Measurements from ENCODE around the gene COLEC11. TPM values are rescaled to one million over a fixed set of nuclear protein-coding genes. Genes with fewer than 3 reads are reported as not detected.

Gene COLEC11
- total RNA-seq, 1 experiment from 2014 or later = 1.3 TPM

DNA sequence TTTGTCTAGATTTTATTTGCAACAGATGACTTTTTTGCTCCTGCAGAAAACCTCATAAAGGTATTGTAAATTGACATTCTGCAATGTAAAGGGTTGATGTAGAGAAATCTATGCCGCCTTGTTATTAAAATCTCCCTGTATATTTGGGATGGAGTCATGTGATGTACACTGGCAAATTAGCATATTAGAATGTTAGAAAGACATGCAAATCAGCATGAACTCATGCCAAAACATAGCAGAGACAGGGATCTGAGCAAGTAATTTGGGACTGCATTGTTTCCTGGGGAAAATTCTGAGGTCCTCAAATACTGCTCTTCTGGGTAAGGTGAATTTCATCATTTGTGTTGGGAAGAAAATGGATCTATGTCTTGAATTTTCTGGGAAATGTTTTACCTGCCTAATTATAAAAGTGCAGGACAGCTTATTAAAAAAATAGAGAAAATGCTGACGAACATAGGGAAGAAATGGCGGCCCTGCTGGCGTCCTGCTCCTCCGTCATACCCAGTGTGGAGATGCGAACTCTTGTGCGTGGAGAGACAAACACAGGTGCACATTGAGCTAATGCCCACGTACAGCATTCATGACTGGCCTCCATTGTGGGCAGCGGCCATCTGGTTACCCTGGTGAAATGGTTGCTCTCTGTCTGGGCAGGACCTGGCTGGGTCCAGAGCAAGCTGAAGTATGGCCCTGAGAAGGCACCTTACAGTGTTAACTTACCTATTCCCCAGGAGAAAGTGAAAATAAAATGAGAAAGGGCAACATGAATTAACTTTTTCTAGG lies 79.3 kb downstream of the COLEC11 start (continued):
- TF ChIP-seq, protein P1, sequence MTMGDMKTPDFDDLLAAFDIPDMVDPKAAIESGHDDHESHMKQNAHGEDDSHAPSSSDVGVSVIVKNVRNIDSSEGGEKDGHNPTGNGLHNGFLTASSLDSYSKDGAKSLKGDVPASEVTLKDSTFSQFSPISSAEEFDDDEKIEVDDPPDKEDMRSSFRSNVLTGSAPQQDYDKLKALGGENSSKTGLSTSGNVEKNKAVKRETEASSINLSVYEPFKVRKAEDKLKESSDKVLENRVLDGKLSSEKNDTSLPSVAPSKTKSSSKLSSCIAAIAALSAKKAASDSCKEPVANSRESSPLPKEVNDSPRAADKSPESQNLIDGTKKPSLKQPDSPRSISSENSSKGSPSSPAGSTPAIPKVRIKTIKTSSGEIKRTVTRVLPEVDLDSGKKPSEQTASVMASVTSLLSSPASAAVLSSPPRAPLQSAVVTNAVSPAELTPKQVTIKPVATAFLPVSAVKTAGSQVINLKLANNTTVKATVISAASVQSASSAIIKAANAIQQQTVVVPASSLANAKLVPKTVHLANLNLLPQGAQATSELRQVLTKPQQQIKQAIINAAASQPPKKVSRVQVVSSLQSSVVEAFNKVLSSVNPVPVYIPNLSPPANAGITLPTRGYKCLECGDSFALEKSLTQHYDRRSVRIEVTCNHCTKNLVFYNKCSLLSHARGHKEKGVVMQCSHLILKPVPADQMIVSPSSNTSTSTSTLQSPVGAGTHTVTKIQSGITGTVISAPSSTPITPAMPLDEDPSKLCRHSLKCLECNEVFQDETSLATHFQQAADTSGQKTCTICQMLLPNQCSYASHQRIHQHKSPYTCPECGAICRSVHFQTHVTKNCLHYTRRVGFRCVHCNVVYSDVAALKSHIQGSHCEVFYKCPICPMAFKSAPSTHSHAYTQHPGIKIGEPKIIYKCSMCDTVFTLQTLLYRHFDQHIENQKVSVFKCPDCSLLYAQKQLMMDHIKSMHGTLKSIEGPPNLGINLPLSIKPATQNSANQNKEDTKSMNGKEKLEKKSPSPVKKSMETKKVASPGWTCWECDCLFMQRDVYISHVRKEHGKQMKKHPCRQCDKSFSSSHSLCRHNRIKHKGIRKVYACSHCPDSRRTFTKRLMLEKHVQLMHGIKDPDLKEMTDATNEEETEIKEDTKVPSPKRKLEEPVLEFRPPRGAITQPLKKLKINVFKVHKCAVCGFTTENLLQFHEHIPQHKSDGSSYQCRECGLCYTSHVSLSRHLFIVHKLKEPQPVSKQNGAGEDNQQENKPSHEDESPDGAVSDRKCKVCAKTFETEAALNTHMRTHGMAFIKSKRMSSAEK (CRISPR knock-in tag; IDR thresholded peaks at IDR 0.05; ENCODE audit: borderline replicate concordance) = no peak
- TF ChIP-seq SOX15 (CRISPR knock-in tag; IDR thresholded peaks at IDR 0.05) (no peak), KAT7 (CRISPR knock-in tag; IDR thresholded peaks at IDR 0.05; ENCODE audit: borderline replicate concordance) (no peak), TP53 (CRISPR knock-in tag; IDR thresholded peaks at IDR 0.05) (no peak)
- TF ChIP-seq, protein P2, sequence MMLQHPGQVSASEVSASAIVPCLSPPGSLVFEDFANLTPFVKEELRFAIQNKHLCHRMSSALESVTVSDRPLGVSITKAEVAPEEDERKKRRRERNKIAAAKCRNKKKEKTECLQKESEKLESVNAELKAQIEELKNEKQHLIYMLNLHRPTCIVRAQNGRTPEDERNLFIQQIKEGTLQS (CRISPR knock-in tag; conservative IDR thresholded peaks at IDR 0.05) = no peak
- TF ChIP-seq, protein P3, sequence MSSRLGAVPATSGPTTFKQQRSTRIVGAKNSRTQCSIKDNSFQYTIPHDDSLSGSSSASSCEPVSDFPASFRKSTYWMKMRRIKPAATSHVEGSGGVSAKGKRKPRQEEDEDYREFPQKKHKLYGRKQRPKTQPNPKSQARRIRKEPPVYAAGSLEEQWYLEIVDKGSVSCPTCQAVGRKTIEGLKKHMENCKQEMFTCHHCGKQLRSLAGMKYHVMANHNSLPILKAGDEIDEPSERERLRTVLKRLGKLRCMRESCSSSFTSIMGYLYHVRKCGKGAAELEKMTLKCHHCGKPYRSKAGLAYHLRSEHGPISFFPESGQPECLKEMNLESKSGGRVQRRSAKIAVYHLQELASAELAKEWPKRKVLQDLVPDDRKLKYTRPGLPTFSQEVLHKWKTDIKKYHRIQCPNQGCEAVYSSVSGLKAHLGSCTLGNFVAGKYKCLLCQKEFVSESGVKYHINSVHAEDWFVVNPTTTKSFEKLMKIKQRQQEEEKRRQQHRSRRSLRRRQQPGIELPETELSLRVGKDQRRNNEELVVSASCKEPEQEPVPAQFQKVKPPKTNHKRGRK (CRISPR knock-in tag; IDR thresholded peaks at IDR 0.05; ENCODE audit: borderline replicate concordance) = no peak

DNA sequence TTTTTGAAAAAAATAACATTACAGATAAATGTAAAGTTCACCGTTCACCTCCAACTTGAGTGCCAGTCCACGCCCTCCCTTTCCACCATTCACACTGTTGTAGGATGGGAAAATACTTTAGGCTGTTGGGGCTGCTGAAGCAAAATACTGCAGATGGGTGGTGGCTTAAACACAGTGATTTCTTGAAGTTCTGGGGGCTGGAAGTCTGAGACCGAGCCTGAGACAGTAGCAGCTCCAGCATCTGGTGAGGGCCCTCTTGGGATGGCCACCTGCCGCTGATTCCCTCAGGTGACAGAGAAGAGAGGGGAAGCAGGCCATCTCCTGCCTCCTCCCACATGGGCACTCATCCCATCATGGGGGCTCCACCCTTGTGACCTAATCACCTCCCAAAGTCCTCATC lies 80.8 kb downstream of the COLEC11 start:
- no peak overlapping the region for H3K4me3 Mint-ChIP-seq
- CTCF ChIA-PET = no interaction called here
- DNase-seq (ENCODE audit: low spot score) (no peak), ATAC-seq (no peak)
- no peak overlapping the region for H3K27ac Mint-ChIP-seq
- H3K9me3 Mint-ChIP-seq = peaks cover 73% of the 10 kb centered on the region
- no peaks in the 10 kb centered on the region for H3K4me1 Mint-ChIP-seq
- peaks cover 38% of the 10 kb centered on the region for H3K36me3 Mint-ChIP-seq
- POLR2A ChIA-PET = no interaction called here
- TF ChIP-seq KAT7 (CRISPR knock-in tag; IDR thresholded peaks at IDR 0.05; ENCODE audit: borderline replicate concordance) (no peak), ESRRA (CRISPR knock-in tag; IDR thresholded peaks at IDR 0.05; ENCODE audit: borderline replicate concordance) (no peak), CREM (CRISPR knock-in tag; IDR thresholded peaks at IDR 0.05) (no peak), ZNF396 (CRISPR knock-in tag; IDR thresholded peaks at IDR 0.05; ENCODE audit: borderline replicate concordance) (no peak)
- TF ChIP-seq, protein P4, sequence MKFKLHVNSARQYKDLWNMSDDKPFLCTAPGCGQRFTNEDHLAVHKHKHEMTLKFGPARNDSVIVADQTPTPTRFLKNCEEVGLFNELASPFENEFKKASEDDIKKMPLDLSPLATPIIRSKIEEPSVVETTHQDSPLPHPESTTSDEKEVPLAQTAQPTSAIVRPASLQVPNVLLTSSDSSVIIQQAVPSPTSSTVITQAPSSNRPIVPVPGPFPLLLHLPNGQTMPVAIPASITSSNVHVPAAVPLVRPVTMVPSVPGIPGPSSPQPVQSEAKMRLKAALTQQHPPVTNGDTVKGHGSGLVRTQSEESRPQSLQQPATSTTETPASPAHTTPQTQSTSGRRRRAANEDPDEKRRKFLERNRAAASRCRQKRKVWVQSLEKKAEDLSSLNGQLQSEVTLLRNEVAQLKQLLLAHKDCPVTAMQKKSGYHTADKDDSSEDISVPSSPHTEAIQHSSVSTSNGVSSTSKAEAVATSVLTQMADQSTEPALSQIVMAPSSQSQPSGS (CRISPR knock-in tag; IDR thresholded peaks at IDR 0.05; ENCODE audit: borderline replicate concordance, low read depth) = no peak
- TF ChIP-seq, protein P5, sequence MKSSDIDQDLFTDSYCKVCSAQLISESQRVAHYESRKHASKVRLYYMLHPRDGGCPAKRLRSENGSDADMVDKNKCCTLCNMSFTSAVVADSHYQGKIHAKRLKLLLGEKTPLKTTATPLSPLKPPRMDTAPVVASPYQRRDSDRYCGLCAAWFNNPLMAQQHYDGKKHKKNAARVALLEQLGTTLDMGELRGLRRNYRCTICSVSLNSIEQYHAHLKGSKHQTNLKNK (CRISPR knock-in tag; IDR thresholded peaks at IDR 0.05) = no peak
- H3K27me3 Mint-ChIP-seq (ENCODE audit: low read depth) = peaks cover 20% of the 10 kb centered on the region

DNA sequence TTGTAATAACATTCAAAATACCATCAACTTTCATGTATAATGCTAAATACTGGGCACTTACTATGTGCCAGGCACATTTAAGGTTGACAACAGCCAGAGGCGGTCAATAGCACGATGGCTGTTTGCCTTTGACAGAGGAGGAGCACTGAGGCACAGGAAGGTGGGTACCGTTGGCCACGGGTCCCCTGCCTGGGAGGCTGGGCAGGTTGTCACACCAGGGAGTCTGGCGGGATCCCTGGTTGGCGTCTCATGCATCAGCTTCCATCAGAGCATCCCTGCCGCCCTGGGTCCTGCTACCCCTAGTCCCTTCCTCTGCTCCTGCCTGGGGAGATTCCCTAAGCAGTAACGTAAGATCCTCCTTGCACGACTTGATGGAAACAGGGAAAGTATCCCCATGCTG lies 82.5 kb downstream of the COLEC11 start:
- ChIA-PET CTCF (no interaction called here), POLR2A (no interaction called here)
- peaks cover 34% of the 10 kb centered on the region for H3K36me3 Mint-ChIP-seq
- peaks cover 84% of the 10 kb centered on the region for H3K9me3 Mint-ChIP-seq
- ATAC-seq (no peak), DNase-seq (ENCODE audit: low spot score) (no peak)
- no peak overlapping the region for H3K4me3 Mint-ChIP-seq
- no peak overlapping the region for H3K27ac Mint-ChIP-seq
- peaks cover 20% of the 10 kb centered on the region for H3K27me3 Mint-ChIP-seq (ENCODE audit: low read depth)
- H3K4me1 Mint-ChIP-seq = no peaks in the 10 kb centered on the region
- TF ChIP-seq FOXK1 (CRISPR knock-in tag; IDR thresholded peaks at IDR 0.05) (no peak), TEAD4 (CRISPR knock-in tag; IDR thresholded peaks at IDR 0.05) (no peak), RELA (CRISPR knock-in tag; IDR thresholded peaks at IDR 0.05; ENCODE audit: borderline replicate concordance) (no peak), NR2C2 (CRISPR knock-in tag; IDR thresholded peaks at IDR 0.05) (no peak), TP53 (CRISPR knock-in tag; IDR thresholded peaks at IDR 0.05) (no peak)
- TF ChIP-seq, protein P6, sequence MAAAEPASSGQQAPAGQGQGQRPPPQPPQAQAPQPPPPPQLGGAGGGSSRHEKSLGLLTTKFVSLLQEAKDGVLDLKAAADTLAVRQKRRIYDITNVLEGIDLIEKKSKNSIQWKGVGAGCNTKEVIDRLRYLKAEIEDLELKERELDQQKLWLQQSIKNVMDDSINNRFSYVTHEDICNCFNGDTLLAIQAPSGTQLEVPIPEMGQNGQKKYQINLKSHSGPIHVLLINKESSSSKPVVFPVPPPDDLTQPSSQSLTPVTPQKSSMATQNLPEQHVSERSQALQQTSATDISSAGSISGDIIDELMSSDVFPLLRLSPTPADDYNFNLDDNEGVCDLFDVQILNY (CRISPR knock-in tag; IDR thresholded peaks at IDR 0.05) = no peak
- TF ChIP-seq, protein P3 (CRISPR knock-in tag; IDR thresholded peaks at IDR 0.05; ENCODE audit: borderline replicate concordance) = no peak
- TF ChIP-seq, protein P7, sequence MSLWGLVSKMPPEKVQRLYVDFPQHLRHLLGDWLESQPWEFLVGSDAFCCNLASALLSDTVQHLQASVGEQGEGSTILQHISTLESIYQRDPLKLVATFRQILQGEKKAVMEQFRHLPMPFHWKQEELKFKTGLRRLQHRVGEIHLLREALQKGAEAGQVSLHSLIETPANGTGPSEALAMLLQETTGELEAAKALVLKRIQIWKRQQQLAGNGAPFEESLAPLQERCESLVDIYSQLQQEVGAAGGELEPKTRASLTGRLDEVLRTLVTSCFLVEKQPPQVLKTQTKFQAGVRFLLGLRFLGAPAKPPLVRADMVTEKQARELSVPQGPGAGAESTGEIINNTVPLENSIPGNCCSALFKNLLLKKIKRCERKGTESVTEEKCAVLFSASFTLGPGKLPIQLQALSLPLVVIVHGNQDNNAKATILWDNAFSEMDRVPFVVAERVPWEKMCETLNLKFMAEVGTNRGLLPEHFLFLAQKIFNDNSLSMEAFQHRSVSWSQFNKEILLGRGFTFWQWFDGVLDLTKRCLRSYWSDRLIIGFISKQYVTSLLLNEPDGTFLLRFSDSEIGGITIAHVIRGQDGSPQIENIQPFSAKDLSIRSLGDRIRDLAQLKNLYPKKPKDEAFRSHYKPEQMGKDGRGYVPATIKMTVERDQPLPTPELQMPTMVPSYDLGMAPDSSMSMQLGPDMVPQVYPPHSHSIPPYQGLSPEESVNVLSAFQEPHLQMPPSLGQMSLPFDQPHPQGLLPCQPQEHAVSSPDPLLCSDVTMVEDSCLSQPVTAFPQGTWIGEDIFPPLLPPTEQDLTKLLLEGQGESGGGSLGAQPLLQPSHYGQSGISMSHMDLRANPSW (CRISPR knock-in tag; conservative IDR thresholded peaks at IDR 0.05; ENCODE audit: low read depth) = no peak
